WTC11 (cell line): ENCODE data around the gene ST6GAL1.

Experiments
- ARID4B ChIP-seq: sonication (generic); formaldehyde crosslinking; IDR thresholded peaks from 2 replicates; pipeline ENCODE4 v1.8.0; 2023; ENCODE audit warnings: missing genetic modification reagents, mild to moderate bottlenecking, borderline replicate concordance
- ATF2 ChIP-seq: sonication (generic); formaldehyde crosslinking; IDR thresholded peaks from 2 replicates; pipeline ENCODE4 v1.8.1; 2022; ENCODE audit warnings: low read depth, missing genetic modification reagents, borderline replicate concordance
- CTCF ChIP-seq: fragments of 200-600 bp; IDR thresholded peaks from 2 replicates; pipeline ENCODE4 v1.8.0; 2022; ENCODE audit warnings: antibody characterized with exemption
- E2F1 ChIP-seq: sonication (generic); formaldehyde crosslinking; IDR thresholded peaks from 2 replicates; pipeline ENCODE4 v1.8.0; 2022; ENCODE audit warnings: mild to moderate bottlenecking, missing genetic modification reagents
- HMGXB4 ChIP-seq: sonication (generic); formaldehyde crosslinking; IDR thresholded peaks from 2 replicates; pipeline ENCODE4 v1.8.1; 2023; ENCODE audit warnings: mild to moderate bottlenecking, moderate library complexity, missing genetic modification reagents
- IRF1 ChIP-seq: sonication (generic); formaldehyde crosslinking; IDR thresholded peaks from 2 replicates; pipeline ENCODE4 v1.8.0; 2023; ENCODE audit warnings: missing genetic modification reagents
- MAX ChIP-seq: sonication (generic); formaldehyde crosslinking; IDR thresholded peaks from 2 replicates; pipeline ENCODE4 v1.8.0; 2022; ENCODE audit warnings: mild to moderate bottlenecking, missing genetic modification reagents
- MYBL2 ChIP-seq: sonication (generic); formaldehyde crosslinking; IDR thresholded peaks from 2 replicates; pipeline ENCODE4 v1.8.1; 2023; ENCODE audit warnings: mild to moderate bottlenecking, moderate library complexity, missing genetic modification reagents
- SP1 ChIP-seq: sonication (generic); formaldehyde crosslinking; conservative IDR thresholded peaks from 2 replicates; pipeline ENCODE4 v1.8.1; 2022; ENCODE audit warnings: missing genetic modification reagents
- USF1 ChIP-seq: sonication (generic); formaldehyde crosslinking; IDR thresholded peaks from 2 replicates; pipeline ENCODE4 v1.8.0; 2022; ENCODE audit warnings: mild to moderate bottlenecking, missing genetic modification reagents
- ZNF138 ChIP-seq: sonication (generic); formaldehyde crosslinking; conservative IDR thresholded peaks from 2 replicates; pipeline ENCODE4 v1.8.1; 2022; ENCODE audit warnings: mild to moderate bottlenecking, moderate library complexity, missing genetic modification reagents
- ZNF512 ChIP-seq: sonication (generic); formaldehyde crosslinking; IDR thresholded peaks from 2 replicates; pipeline ENCODE4 v1.8.1; 2022; ENCODE audit warnings: missing genetic modification reagents, borderline replicate concordance

- TF ChIP-seq ZNF138 (CRISPR knock-in tag) (no peak), HMGXB4 (CRISPR knock-in tag) (no peak), MYBL2 (no peak), USF1 (CRISPR knock-in tag) (0 out of 2 replicates have a peak, but pooled peaks have one; percentile 11), ZNF512 (CRISPR knock-in tag) (no peak), CTCF (no peak), IRF1 (CRISPR knock-in tag) (no peak), ARID4B (no peak), SP1 (CRISPR knock-in tag) (no peak; the same call in 1 of the 2 replicates), MAX (CRISPR knock-in tag) (no peak), E2F1 (CRISPR knock-in tag) (no peak), ATF2 (CRISPR knock-in tag) (no peak)
Observed at GRCh38 chr3:186929685-186930084, 641 bp upstream of the ST6GAL1 start.
